Fibroblast of skin of right quadriceps (primary cell): ENCODE data around the gene PHF8.
A peak's percentile ranks its signal among the peaks of the same experiment; 100 is the strongest.

ENCODE experiments used
- DNase-seq: peaks from one replicate; pipeline ENCODE4 v3.0.0-alpha.2; 2013

PHF8 gene

DNA sequence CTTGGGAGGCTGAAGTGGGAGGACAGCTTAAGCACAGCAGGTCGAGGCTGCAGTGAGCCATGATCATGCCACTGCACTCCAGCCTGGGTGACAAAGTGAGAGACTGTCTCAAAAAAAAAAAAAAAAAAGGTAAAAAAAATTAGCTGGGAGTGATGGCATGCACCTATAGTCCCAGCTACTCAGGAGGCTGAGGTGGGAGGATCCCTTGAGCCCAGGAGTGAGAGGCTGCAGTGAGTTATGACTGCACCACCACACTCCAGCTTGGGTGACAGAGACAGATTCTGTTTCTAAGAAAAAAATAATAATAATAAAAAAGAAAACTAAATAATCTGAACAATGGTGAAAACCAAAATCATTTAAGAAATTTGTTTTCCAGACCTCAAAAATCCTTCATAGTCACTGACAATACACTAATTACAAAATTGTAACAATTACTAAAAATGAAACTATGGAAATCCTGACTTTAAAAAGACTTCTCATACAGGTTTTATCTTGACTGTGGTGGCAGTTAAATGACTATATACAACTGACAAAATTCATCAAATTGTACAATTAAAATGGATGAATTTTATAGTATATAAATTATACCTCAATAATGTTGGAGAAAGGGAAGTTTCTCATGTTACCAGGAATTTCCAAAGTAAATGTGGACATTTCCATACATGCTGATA lies 31.3 kb downstream of the PHF8 start:
- DNase-seq, result no peak

DNA sequence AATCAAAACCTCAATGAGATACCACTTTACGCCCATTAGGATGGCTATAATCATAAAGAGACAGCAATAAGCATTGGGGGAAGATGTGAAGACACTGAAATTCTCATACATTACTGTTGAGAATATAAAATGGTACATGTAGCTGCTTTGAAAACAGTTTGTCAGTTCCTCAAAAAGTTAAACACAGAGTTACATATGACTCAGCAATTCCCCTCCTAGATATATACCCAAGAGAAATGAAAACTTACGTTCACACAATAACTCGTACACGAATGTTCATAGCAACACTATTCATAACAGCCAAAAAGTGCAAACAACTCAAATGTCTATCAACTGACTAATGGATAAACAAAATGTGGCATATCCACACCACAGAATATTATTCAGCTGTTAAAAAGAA lies 36.6 kb downstream of the PHF8 start:
- DNase-seq, result no peak

DNA sequence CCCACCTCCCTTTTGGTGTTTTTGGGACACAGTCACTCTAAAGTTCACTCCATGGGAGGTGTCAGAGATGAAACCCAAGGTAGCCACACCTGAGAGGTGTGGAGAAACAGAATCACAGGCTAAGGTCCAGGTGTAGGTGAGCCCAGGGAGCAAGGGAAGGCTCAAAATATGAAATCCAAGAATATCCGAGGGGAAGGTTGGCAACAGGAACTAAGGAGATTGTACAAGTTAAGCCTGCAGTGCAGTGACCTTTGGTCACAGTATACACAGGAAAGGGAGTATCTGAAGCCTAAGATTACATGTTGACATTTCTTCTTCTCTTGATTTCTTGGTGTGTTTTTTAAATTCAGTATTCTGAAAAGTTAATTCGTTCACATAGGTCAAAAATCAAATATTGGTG lies 46.5 kb downstream of the PHF8 start:
- DNase-seq, result no peak

DNA sequence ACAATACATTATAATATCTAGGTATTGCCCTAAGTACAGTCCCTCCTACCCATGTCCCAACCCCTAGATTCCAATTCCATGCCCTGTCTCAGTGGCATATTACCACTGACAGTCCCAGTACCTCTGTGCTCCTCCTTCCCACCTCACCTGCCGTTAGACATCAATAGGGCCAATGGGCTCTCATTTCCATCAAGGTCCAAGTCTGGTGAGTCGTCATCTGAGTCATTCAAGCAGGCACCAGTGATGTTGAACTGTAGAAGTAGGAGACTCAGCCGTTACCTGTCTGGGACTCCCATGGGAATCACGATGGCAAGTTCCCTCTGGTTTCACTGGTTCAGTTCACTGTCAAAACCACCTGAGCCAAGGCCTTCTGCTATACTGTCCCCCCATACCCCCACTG lies 51.7 kb downstream of the PHF8 start:
- no peak for DNase-seq

DNA sequence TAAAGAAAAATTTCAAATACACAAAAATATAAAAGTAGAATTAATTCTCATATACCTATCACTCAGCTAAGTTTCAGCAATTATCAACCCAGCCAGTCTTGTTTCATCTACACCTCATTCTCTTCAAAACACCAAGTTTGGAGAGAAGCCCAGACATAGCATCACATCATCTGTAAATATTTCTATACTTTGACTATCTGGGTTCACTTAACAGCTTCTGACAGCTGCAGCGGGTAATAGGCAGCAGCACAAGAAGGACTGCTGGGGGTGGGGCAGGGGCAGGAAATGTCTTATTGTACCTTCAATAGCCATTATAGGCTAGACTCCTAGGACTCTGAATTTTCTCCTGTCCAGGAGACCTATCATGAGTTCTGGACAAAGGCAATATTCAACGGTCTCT lies 54.1 kb downstream of the PHF8 start:
- DNase-seq, result peak; percentile 2

DNA sequence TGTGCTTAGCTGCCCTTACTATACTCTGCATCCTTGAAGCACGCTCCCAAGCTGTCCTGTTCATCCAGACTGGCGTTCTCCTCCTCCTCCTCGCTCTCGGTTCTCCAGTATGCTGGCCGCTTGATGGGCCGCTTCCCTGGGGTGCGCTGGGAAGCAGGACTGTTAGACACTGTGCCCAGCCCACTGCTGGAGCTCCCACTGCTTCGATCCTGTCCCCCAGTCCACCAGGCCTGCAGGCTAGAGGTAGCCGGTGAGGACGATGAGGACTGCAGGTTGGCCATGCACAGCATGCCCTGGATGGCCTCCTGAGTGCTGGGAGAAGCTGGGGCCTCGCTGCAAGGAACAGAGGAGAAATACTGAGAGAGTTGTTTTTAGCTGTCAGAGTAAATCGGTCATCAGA lies 59.4 kb downstream of the PHF8 start:
- no peak for DNase-seq

DNA sequence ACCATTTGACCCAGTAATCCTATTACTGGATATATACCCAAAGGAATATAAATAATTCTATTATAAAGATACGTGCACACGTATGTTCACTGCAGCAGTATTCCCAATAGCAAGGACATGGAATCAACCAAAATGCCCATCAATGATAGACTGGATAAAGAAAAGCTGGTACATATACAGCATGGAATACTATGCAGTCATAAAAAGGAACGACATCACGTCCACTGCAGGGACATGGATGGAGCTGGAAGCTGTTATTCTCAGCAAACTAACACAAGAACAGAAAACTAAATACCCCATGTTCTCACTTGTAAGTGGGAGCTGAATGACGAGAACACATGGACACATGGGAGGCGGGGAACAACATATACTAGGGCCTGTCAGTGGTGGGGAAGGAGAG lies 69.7 kb downstream of the PHF8 start:
- DNase-seq, result no peak

DNA sequence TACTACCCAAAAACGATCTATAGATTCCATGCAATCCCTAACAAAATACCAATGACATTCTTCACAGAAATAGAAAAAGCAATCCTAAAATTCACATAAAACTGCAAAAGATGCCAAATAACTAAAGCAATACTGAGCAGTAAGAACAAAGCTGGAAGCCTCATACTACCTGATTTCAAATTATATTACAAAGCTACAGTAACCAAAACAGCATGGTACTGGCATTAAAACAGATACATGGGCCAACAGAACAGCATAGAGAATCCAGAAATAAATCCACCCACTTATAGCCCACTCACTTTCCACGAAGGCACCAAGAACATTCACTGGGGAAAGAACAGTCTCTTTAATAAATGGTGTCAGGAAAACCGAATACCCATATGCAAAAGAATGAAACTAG lies 74.7 kb downstream of the PHF8 start:
- no peak for DNase-seq

DNA sequence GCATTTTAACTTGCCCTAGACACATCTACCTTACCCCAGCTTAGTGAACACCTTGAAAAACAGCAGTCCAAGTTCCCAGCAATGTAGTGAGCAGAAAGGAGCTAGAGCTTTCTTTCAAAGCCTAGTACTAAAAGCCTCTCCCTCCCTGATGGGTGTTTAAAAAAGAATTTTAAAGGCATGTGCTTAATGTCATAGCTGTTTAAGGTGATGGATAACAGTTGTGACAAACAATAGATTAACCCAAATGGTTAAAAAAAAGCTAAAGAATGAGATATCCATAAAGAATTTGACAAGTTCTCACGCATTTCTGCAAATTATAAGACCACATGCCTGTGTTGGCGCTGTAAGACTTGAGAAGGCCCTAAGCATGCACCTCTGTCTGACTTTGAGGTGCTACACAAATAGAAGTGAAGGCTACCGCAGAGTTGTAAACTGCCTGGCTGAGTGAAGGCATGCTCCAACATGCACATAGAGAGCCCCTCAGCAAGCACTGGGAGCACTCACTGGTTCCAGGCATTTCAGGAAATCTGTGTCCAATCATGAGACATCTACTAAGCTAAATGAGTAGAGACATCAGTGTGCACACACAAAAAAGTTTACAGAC lies 94.0 kb downstream of the PHF8 start:
- no peak for DNase-seq

DNA sequence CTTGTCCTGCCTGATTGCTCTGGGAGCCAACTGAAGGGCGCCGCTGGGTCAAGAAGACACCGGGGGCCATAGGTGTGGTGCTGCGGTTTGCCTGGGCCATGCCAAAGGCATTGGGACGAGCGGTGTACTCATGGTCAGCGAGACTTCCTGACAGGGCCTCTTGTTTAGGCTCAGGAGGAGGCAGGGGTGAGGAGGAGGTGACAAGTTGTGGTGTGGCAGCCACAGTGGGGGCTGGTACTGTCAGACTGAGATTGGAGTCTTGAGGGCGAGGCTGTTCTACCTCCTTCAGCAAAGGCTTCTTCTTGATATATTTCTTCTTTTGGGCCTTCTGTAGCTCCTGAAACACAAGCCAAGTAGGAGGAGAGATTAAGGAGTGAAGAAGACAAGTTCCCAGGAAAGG lies 104.1 kb downstream of the PHF8 start:
- DNase-seq, result no peak

DNA sequence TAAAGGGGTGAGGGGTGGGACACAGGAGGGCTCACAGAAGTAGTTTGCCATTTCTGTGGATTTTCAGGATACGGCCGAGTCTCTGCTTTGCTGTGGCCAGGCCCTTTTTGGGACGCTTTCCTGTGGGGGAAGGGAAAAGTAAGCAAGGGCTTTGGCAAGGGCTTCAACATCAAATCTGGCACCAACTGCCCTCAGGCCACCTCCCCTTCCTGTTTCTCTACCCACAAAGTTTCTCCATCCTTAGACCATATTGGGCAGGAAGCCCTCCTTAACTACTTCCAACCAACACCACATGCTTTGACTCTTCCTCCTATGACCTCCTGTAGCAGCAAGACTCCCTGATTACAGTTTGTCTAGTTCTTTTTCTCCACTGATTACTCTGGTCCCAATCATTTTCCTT lies 105.1 kb downstream of the PHF8 start:
- DNase-seq, result no peak

DNA sequence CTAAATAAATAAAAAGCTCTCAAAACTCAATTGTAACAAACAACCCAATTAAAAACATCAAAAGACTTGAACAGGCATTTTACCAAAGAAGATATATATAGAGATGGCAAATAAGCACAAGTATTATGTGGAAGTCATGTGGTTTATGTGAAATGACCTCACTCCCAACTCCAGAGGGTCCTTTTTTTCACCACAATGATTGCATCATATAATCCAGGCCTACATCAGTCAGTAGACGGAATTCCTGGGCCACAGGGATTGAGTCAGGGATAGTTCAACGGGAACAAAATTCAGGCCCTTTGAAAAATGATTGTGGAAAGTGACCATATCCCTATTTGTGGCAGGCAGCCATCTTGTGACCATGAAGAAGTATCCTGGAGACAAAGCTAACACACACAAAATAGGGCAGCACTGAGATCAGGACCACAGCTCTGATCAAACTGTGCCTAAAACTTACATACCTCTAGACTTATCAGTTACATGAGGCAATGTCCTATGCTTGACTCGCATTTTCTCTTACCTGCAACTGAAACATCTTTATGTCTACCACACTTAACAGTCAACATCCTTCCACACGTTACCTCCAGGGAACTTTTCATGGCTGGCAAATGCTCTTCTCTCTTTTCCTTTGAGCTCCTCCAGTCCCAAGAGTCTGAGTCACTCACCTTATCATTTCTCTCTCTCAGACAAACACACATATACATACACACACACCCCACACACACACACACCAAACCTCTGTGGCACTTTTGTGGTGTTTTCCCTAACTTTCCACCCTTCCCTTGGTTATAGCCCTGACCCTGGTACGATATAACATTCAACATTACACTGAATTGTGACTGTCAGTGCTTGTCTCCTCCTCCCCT lies 113.5 kb downstream of the PHF8 start:
- DNase-seq, result peak; percentile 58

DNA sequence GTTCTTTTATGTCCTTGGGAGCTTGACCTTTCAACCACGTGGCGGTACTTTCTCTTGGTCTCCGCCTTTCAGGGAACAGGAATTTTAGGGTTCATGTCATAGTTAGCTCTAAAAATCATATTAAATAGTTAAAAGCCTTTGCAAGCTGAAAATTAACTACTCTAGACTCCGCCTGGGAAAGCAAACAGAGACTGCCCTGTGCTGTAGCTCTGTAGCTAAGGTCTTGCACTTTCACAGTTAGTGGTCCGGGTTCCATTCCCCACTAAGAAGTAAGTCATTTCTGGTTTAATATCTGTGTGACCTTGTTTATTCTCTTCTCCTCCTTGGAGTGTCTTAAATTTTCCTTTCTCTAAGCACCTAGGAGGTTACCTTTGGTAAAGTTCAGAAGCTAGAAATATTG lies 118.2 kb downstream of the PHF8 start:
- no peak for DNase-seq

DNA sequence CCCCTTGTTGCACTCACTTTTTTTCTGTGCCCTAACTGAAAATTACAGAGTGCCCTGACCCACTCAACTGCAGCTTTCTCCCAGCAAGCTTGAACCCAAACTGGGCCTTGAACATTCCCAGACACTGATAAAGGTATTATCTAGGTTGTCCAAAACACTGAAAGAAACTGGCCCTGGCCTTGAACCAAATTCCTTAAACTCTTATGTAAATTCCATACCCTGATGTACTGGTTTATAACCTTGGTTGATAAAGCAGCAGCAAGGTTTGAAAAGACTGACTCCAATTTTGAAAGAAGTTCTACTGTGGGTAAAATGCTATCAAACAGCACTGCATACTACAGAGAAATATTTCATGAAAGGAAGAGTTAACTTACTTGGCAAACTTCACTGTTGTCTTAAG lies 125.6 kb downstream of the PHF8 start:
- no peak for DNase-seq

DNA sequence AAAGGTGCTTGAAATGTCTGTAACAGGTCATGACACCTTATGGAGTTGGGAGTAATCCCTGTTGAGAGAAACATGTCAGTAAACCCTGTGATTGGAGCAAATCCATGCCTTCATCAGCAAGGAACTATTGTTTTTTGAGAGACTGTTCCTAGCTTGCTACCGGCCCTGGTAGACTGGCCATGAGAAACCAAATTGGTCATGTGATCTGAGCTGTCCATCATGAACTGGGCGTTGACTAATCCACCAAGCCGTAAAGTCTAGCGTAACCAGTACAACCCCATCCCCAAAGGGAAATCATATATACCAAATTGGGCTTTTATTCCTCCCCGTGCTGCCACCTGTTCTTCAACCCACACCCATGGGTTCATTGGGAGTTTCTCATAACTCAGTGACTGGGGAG lies 143.7 kb downstream of the PHF8 start:
- no peak for DNase-seq

DNA sequence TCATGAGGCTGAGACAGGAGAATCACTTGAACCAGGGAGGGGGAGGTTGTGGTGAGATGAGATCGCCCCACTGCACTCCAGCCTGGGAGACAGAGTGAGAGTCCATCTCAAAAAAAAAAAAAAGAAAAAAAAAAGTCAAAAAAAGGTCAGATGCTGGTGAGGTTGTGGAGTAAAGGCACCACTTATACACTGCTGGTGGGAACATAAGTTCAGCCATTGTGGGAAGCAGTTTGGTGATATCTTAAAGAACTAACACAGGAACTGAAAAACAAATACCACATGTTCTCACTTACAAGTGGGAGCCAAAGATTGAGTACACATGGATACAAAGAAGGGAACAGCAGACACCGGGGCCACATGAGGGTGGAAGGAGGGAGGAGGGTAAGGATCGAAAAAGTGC lies 149.0 kb downstream of the PHF8 start:
- DNase-seq, result no peak
